GM23248 (cell line): ENCODE data around the gene FRK.

Experiments
- EZH2 ChIP-seq: fragments of 200-600 bp; sonication (generic); IDR thresholded peaks from 2 replicates; pipeline ENCODE4 v1.6.1; 2018; ENCODE audit warnings: antibody characterized with exemption, mild to moderate bottlenecking; ENCODE audit not compliant: insufficient read depth, poor library complexity, severe bottlenecking
- EZH2phosphoT487 ChIP-seq: fragments of 200-600 bp; sonication (generic); IDR thresholded peaks from 2 replicates; pipeline ENCODE4 v1.6.1; 2018; ENCODE audit warnings: antibody characterized with exemption, moderate library complexity, mild to moderate bottlenecking, low read depth; ENCODE audit not compliant: insufficient read depth

- TF ChIP-seq EZH2phosphoT487, result no peak
- no peak for TF ChIP-seq EZH2
Observed at GRCh38 chr6:116027801-116028200, 32.9 kb downstream of the FRK start.
